Activated naive CD4-positive, alpha-beta T cell treated with anti-CD3 and anti-CD28 coated beads, Interleukin-2, amount 50 U/mL, for 24 hours (primary cell): ENCODE results near the gene SLC8A1.

Source experiments
- H3K27ac Mint-ChIP-seq: one replicate; pipeline ENCODE4 v1.8.0; 2021; ENCODE audit warnings: mild to moderate bottlenecking, mixed read lengths
- H3K27me3 Mint-ChIP-seq: one replicate; pipeline ENCODE4 v1.8.0; 2021; ENCODE audit warnings: mixed read lengths
- H3K36me3 Mint-ChIP-seq: one replicate; pipeline ENCODE4 v1.8.0; 2021; ENCODE audit warnings: mixed read lengths
- H3K4me1 Mint-ChIP-seq: one replicate; pipeline ENCODE4 v1.8.0; 2021; ENCODE audit warnings: mixed read lengths
- H3K4me3 Mint-ChIP-seq: one replicate; pipeline ENCODE4 v1.8.0; 2021; ENCODE audit warnings: mild to moderate bottlenecking, mixed read lengths
- H3K9me3 Mint-ChIP-seq: one replicate; pipeline ENCODE4 v1.8.0; 2021; ENCODE audit warnings: mixed read lengths

The SLC8A1 gene

DNA sequence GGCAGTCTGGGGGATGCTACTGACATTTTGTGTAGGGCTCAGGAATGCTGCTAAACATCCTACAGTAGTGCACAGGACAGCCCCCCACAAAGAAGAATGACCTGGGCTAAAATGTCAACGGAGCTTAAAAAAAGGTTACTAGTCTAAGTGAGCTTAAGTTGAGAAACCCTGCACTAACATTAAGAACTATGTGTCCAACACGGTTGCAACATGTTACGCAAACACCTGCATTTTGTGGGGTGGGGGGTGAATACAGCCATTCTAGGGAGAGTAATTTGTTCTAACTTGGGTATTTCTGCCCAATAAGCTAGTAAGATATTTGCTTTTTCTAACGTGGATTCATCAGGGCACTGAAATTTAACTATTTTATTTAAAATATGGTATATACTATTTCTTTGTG, 57.9 kb downstream of the SLC8A1 start:
- Mint-ChIP-seq H3K27me3 (no peaks in the 10 kb centered on the region), H3K4me1 (no peaks in the 10 kb centered on the region), H3K36me3 (no peaks in the 10 kb centered on the region), H3K4me3 (no peak overlapping the region), H3K27ac (no peak overlapping the region), H3K9me3 (no peaks in the 10 kb centered on the region)

DNA sequence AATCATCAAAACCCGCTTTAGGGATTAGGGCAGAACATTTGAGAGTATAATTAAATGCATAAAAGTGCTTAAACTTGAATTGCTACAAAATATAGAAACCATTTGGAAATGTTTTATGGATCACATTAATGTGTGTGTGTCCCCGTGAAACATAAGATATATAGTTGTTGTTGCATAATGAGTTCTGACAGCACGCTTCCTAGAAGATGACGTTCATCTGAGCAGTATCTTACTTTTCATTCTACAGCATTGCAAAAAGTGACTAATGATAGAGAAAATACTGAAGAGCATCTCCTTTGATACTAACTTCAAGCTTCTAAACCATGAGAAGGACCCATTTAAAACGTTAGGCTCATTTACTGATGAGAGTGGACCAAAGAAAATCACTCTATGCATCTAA, 63.7 kb downstream of the SLC8A1 start:
- Mint-ChIP-seq H3K4me3 (no peak overlapping the region), H3K27ac (no peak overlapping the region), H3K4me1 (no peaks in the 10 kb centered on the region), H3K27me3 (no peaks in the 10 kb centered on the region), H3K9me3 (peaks cover 7% of the 10 kb centered on the region), H3K36me3 (no peaks in the 10 kb centered on the region)

DNA sequence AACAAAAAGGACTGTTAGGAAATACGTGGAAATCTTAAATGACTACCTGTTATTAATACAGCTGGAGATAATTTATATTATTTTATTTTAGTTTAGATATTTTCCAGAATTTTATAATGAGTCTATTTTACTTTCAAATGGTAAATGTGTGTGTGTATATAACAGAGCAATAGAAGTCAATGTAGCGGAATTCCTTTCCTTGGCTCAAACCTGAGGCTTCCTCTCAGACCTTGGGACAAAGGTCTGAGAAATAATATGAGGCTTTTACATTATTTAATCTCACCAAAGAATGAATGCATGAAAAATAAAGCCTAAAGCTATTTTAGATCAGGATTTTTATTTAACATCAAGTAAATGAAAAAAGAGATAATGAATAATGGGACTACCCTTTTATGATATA, 65.7 kb downstream of the SLC8A1 start:
- Mint-ChIP-seq H3K9me3 (peaks cover 15% of the 10 kb centered on the region), H3K4me1 (no peaks in the 10 kb centered on the region), H3K27ac (no peak overlapping the region), H3K4me3 (no peak overlapping the region), H3K36me3 (no peaks in the 10 kb centered on the region), H3K27me3 (no peaks in the 10 kb centered on the region)

DNA sequence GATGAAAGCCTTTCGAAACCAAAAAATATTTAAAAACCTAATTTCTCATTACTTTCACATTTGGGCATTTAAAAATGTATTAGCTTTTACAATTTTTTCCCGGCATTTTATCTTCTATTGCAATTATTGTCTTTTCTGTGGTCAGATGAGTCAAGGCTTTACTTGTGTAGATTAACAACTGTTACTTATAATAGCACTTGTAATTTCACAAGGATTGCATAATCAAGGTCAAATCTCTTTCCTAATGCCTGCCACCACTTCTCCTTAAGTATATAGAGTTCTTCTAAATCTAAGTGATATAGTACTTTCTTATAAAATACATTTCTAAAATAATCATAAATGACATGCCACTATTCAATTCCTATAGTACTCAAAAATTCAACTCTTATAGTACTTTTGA, 67.2 kb downstream of the SLC8A1 start:
- Mint-ChIP-seq H3K27ac (no peak overlapping the region), H3K4me1 (no peaks in the 10 kb centered on the region), H3K4me3 (no peak overlapping the region), H3K27me3 (no peaks in the 10 kb centered on the region), H3K36me3 (no peaks in the 10 kb centered on the region), H3K9me3 (peaks cover 17% of the 10 kb centered on the region)

- Mint-ChIP-seq H3K27ac (no peak overlapping the region), H3K36me3 (no peaks in the 10 kb centered on the region), H3K4me3 (no peak overlapping the region), H3K9me3 (peaks cover 17% of the 10 kb centered on the region), H3K4me1 (no peaks in the 10 kb centered on the region), H3K27me3 (no peaks in the 10 kb centered on the region)
Measured at GRCh38 chr2:40384233-40384632, 67.7 kb downstream of the SLC8A1 start.

DNA sequence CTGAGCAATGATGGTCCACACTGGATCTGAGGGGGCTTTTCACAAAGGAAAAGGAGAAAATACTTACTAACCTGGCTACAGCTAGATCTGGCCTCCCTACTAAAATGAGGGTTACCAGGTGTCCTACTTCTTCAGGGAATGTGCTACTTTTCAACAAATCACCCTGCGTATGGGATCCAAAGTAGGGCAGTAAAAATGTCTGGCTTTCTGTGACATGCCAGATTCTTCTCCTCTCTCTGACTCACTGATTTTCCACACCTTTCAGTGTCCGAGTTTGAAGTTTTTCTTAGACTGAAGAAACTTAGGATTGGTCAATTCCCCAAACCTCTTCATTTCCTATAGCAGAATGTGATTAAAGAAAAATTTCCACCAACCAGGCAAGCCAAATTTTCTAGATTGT, 71.2 kb downstream of the SLC8A1 start:
- no peak overlapping the region for H3K27ac Mint-ChIP-seq
- no peak overlapping the region for H3K4me3 Mint-ChIP-seq
- no peaks in the 10 kb centered on the region for H3K4me1 Mint-ChIP-seq
- H3K27me3 Mint-ChIP-seq, result no peaks in the 10 kb centered on the region
- H3K9me3 Mint-ChIP-seq, result peaks cover 16% of the 10 kb centered on the region
- H3K36me3 Mint-ChIP-seq, result no peaks in the 10 kb centered on the region

DNA sequence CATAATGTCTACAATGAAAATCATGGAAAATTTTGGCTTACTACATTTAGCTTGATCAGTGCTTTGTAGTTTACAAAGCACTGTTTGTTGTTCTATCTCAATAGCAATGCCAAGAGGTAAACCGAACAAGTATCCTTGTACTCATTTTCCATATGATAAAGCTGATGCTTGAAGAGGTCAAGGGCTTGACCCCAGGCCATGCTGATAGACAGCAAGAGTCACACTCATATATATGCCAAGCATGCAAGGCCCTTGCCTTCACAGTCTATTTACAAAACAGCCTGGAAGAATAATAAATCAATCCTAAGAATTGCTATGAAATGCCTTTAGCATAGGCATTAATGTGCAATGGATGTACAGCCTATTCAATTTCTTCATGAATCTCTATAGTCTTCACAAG, 71.8 kb downstream of the SLC8A1 start:
- H3K27me3 Mint-ChIP-seq, result no peaks in the 10 kb centered on the region
- no peak overlapping the region for H3K27ac Mint-ChIP-seq
- no peak overlapping the region for H3K4me3 Mint-ChIP-seq
- no peaks in the 10 kb centered on the region for H3K4me1 Mint-ChIP-seq
- H3K9me3 Mint-ChIP-seq, result peaks cover 16% of the 10 kb centered on the region
- H3K36me3 Mint-ChIP-seq, result no peaks in the 10 kb centered on the region

GRCh38 chr2:40374543-40375240, 77.2 kb downstream of the SLC8A1 start:
- Mint-ChIP-seq H3K4me1 (no peaks in the 10 kb centered on the region), H3K9me3 (peaks cover 5% of the 10 kb centered on the region), H3K36me3 (no peaks in the 10 kb centered on the region), H3K27me3 (no peaks in the 10 kb centered on the region), H3K4me3 (no peak overlapping the region), H3K27ac (no peak overlapping the region)

GRCh38 chr2:40373111-40373510, 78.8 kb downstream of the SLC8A1 start:
- no peaks in the 10 kb centered on the region for H3K4me1 Mint-ChIP-seq
- no peaks in the 10 kb centered on the region for H3K9me3 Mint-ChIP-seq
- H3K27ac Mint-ChIP-seq, result no peak overlapping the region

GRCh38 chr2:40372283-40372985, 79.5 kb downstream of the SLC8A1 start:
- Mint-ChIP-seq H3K9me3 (no peaks in the 10 kb centered on the region), H3K36me3 (no peaks in the 10 kb centered on the region), H3K4me3 (no peak overlapping the region), H3K4me1 (no peaks in the 10 kb centered on the region), H3K27me3 (no peaks in the 10 kb centered on the region), H3K27ac (no peak overlapping the region)

More at GRCh38 chr2:40373111-40373510, 78.8 kb downstream of the SLC8A1 start:
- Mint-ChIP-seq H3K27me3 (no peaks in the 10 kb centered on the region), H3K36me3 (no peaks in the 10 kb centered on the region), H3K4me3 (no peak overlapping the region)

DNA sequence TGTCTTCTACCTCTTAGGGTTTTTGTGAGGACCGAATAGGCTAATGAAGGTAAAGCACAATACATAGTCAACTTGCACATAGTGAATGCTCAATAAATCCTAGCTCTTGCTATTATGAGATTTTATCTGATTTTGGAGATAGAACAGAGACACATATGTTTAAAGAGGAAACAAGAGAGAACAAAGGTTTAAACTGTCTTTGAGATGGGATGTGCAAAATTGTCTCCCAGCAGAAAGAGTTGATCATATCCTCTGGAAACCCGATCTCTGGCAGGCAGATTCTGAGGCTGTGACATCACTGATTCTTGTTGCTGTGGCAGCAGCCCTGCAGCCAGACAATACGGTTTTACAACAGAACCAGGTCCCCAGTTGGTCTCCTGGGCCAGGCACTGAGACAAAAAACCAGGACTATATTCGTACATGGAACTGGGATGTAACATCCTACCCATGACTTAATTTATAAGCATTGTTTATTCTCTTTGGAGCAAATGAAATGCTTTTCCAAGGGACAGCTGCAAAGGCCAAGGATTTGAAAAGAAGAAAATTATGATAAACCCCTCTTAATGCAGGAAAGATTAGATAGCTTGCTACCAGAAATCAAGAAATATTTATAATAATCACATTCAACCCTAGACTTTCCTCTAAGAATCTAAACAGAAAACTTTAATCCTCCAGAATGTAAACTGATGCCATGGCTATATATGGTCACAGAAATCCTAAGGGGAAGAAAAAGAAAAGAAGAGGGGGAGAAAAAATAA, 80.2 kb downstream of the SLC8A1 start:
- H3K27ac Mint-ChIP-seq, result no peak overlapping the region
- no peaks in the 10 kb centered on the region for H3K9me3 Mint-ChIP-seq
- H3K4me3 Mint-ChIP-seq, result no peak overlapping the region
- no peaks in the 10 kb centered on the region for H3K4me1 Mint-ChIP-seq
- H3K36me3 Mint-ChIP-seq, result no peaks in the 10 kb centered on the region
- no peaks in the 10 kb centered on the region for H3K27me3 Mint-ChIP-seq

- no peak overlapping the region for H3K4me3 Mint-ChIP-seq
- H3K27me3 Mint-ChIP-seq, result no peaks in the 10 kb centered on the region
- H3K4me1 Mint-ChIP-seq, result no peaks in the 10 kb centered on the region
- no peaks in the 10 kb centered on the region for H3K9me3 Mint-ChIP-seq
- no peaks in the 10 kb centered on the region for H3K36me3 Mint-ChIP-seq
- H3K27ac Mint-ChIP-seq, result no peak overlapping the region
Measured at GRCh38 chr2:40370007-40370395, 81.9 kb downstream of the SLC8A1 start.

DNA sequence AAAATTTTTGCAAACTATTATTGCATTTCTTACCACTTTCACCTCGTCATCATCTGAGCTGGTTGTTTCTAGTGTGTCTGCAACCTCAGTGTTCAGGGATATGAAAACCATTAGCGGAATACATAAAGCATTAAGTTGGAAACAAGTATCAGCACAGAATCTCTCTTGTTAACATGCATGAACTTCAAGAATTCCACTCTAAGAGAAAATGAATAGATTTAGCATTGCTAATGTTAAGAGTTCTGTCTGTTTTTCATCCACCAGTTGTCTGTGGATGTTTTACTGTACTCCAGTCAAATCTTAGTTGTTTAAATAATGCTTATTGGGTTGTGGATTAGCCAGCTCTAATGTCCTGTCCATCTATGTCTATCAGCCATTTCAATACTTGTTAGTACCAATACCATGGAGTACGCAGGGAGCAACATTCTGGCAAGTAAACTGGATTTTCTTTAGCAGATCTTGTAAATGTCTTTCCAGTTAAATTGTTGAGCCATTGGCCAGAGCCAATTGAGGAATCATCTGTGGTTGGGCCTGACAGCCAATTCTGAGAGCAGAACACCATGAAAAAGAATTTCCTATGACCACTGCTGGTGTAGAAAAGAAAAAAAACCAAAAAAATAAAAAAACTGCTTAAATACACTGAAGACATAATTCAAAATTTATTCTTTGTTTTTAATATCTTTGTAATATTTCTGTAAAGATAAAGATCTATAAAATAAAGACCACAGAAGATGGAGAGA, 82.5 kb downstream of the SLC8A1 start:
- H3K4me1 Mint-ChIP-seq, result no peaks in the 10 kb centered on the region
- no peaks in the 10 kb centered on the region for H3K9me3 Mint-ChIP-seq
- no peak overlapping the region for H3K27ac Mint-ChIP-seq
- no peaks in the 10 kb centered on the region for H3K36me3 Mint-ChIP-seq
- no peaks in the 10 kb centered on the region for H3K27me3 Mint-ChIP-seq
- no peak overlapping the region for H3K4me3 Mint-ChIP-seq

- Mint-ChIP-seq H3K4me1 (no peaks in the 10 kb centered on the region), H3K27ac (no peak overlapping the region), H3K9me3 (no peaks in the 10 kb centered on the region), H3K36me3 (no peaks in the 10 kb centered on the region), H3K4me3 (no peak overlapping the region), H3K27me3 (no peaks in the 10 kb centered on the region)
Measured at GRCh38 chr2:40367652-40368051, 84.2 kb downstream of the SLC8A1 start.

GRCh38 chr2:40367032-40367431, 84.9 kb downstream of the SLC8A1 start:
- H3K9me3 Mint-ChIP-seq, result no peaks in the 10 kb centered on the region
- no peaks in the 10 kb centered on the region for H3K27me3 Mint-ChIP-seq
- H3K36me3 Mint-ChIP-seq, result no peaks in the 10 kb centered on the region
- no peak overlapping the region for H3K4me3 Mint-ChIP-seq
- H3K27ac Mint-ChIP-seq, result no peak overlapping the region
- no peaks in the 10 kb centered on the region for H3K4me1 Mint-ChIP-seq
